OCI-LY7 (cell line): ENCODE data around the gene AATK. TPM values are rescaled to one million over a fixed set of nuclear protein-coding genes. Genes with fewer than 3 reads are reported as not detected.

ENCODE experiments used
- BruUV-seq: library from RNA; stranded (reverse); fragments of 400-500 nt; replicated peaks from 2 replicates; lab custom pipeline; 2021; lab: Mats Ljungman, UMichigan
- CTCF ChIA-PET: fragments of 300-600 bp; sonication (Branson Sonifier 250); formaldehyde crosslinking; loops from one replicate; lab custom pipeline; 2022; ENCODE audit warnings: antibody characterized with exemption; ENCODE audit not compliant: unreplicated experiment; lab: Charles Lee
- POLR2A ChIA-PET: fragments of 300-600 bp; sonication (Branson Sonifier 250); formaldehyde crosslinking; loops from one replicate; lab custom pipeline; 2022; ENCODE audit warnings: antibody characterized with exemption; lab: Charles Lee
- DNase-seq: peaks from one replicate; pipeline ENCODE4 v3.0.0-alpha.2; 2015; ENCODE audit warnings: low spot score
- H2AFZ ChIP-seq: fragments of 200-600 bp; sonication (generic), shearing (Covaris generic); 2 replicates; pipeline ENCODE4 v1.6.1; 2014; ENCODE audit warnings: mild to moderate bottlenecking, antibody characterized with exemption, low read length, moderate library complexity
- H3K27ac ChIP-seq: fragments of 200-600 bp; sonication (generic); 2 replicates; pipeline ENCODE4 v1.5.1; 2014; ENCODE audit warnings: mixed run types, low read depth, mild to moderate bottlenecking, moderate library complexity, low read length, inconsistent platforms; ENCODE audit not compliant: poor library complexity, severe bottlenecking
- H3K36me3 ChIP-seq: fragments of 200-600 bp; sonication (generic); 2 replicates; pipeline ENCODE4 v1.6.1; 2014; ENCODE audit warnings: mild to moderate bottlenecking, antibody characterized with exemption, low read length, moderate library complexity, mixed read lengths; ENCODE audit not compliant: insufficient read depth
- H3K4me1 ChIP-seq: fragments of 200-600 bp; sonication (generic); 2 replicates; pipeline ENCODE4 v1.5.1; 2014; ENCODE audit warnings: mild to moderate bottlenecking, low read length; ENCODE audit not compliant: insufficient read depth, poor library complexity, severe bottlenecking
- H3K4me2 ChIP-seq: fragments of 200-600 bp; sonication (generic); 2 replicates; pipeline ENCODE4 v1.6.1; 2014; ENCODE audit warnings: mild to moderate bottlenecking, low read length
- H3K4me3 ChIP-seq: fragments of 200-600 bp; sonication (generic); 2 replicates; pipeline ENCODE4 v1.5.1; 2014; ENCODE audit warnings: mild to moderate bottlenecking, low read depth, low read length; ENCODE audit not compliant: poor library complexity, severe bottlenecking
- H3K79me2 ChIP-seq: fragments of 200-600 bp; sonication (generic); 2 replicates; pipeline ENCODE4 v1.6.1; 2016; ENCODE audit warnings: low read depth, mild to moderate bottlenecking, low read length, moderate library complexity, mixed read lengths; ENCODE audit not compliant: insufficient read depth
- H3K9me2 ChIP-seq: fragments of 200-600 bp; sonication (generic); 2 replicates; pipeline ENCODE4 v1.6.1; 2016; ENCODE audit warnings: mild to moderate bottlenecking, low read length, mixed read lengths; ENCODE audit not compliant: insufficient read depth
- H3K9me3 ChIP-seq: fragments of 200-600 bp; sonication (generic); 2 replicates; pipeline ENCODE4 v1.6.1; 2014; ENCODE audit warnings: mild to moderate bottlenecking, mixed run types, low read length, mixed read lengths
- H4K20me1 ChIP-seq: fragments of 200-600 bp; sonication (generic); 2 replicates; pipeline ENCODE4 v1.6.1; 2014; ENCODE audit warnings: mild to moderate bottlenecking, antibody characterized with exemption, low read length, moderate library complexity, mixed read lengths; ENCODE audit not compliant: insufficient read depth
- CTCF ChIP-seq: fragments of 200-600 bp; sonication (generic); conservative IDR thresholded peaks from 2 replicates; pipeline ENCODE4 v1.5.1; 2014; ENCODE audit warnings: mild to moderate bottlenecking, antibody characterized with exemption, low read length, moderate library complexity, mixed read lengths
- EZH2phosphoT487 ChIP-seq: fragments of 200-600 bp; sonication (generic); IDR thresholded peaks from 2 replicates; pipeline ENCODE4 v1.6.1; 2018; ENCODE audit warnings: low read depth, borderline replicate concordance, mild to moderate bottlenecking, mixed run types, antibody characterized with exemption, low read length, moderate library complexity, mixed read lengths
- intact Hi-C: fragments of 100-400 bp; cut with micrococcal nuclease; formaldehyde crosslinking; loops from one replicate; pipeline ENCODE4 v1.10.0; 2022; ENCODE audit not compliant: unreplicated experiment
- total RNA-seq, 2 experiments: library from RNA; depleted of rRNA in 1 of 2; stranded (reverse); fragments of >200 nt in 1 of 2; shearing (Covaris generic) in 1 of 2; gene quantifications; 2 replicates each; pipeline ENCODE4 v1.2.3, GENCODE V29; 2014 to 2022

Gene AATK
- total RNA-seq, 2 experiments from 2014 or later = 0.03 TPM; not detected in 1

GRCh38 chr17:81112450-81112849 lies 53.6 kb downstream of the AATK start:
- TF ChIP-seq EZH2phosphoT487 (no peak), CTCF (no peak)
- no peaks in the 10 kb centered on the region for H3K36me3 ChIP-seq
- DNase-seq = no peak
- no peaks in the 10 kb centered on the region for H3K79me2 ChIP-seq
- H2AFZ ChIP-seq = no peak overlapping the region
- CTCF ChIA-PET = no interaction called here
- H3K9me3 ChIP-seq = no peaks in the 10 kb centered on the region
- intact Hi-C loops = no loop called here
- no peaks in the 10 kb centered on the region for H4K20me1 ChIP-seq
- H3K9me2 ChIP-seq = no peaks in the 10 kb centered on the region
- H3K4me1 ChIP-seq = peaks cover 5% of the 10 kb centered on the region
- no TSS peak for BruUV-seq
- H3K27ac ChIP-seq = no peak overlapping the region
- POLR2A ChIA-PET = no interaction called here
- no peak overlapping the region for H3K4me2 ChIP-seq
- no peak overlapping the region for H3K4me3 ChIP-seq

GRCh38 chr17:81111066-81111465 lies 55.0 kb downstream of the AATK start:
- peaks cover 5% of the 10 kb centered on the region for H3K4me1 ChIP-seq
- H3K4me2 ChIP-seq = no peak overlapping the region
- BruUV-seq = no TSS peak
- intact Hi-C loops = no loop called here
- ChIA-PET POLR2A (no interaction called here), CTCF (no interaction called here)
- H3K9me3 ChIP-seq = no peaks in the 10 kb centered on the region
- no peak for TF ChIP-seq EZH2phosphoT487
- TF ChIP-seq CTCF = no peak
- H3K79me2 ChIP-seq = no peaks in the 10 kb centered on the region
- DNase-seq = no peak
- H2AFZ ChIP-seq = no peak overlapping the region
- no peak overlapping the region for H3K27ac ChIP-seq
- H4K20me1 ChIP-seq = no peaks in the 10 kb centered on the region
- H3K36me3 ChIP-seq = no peaks in the 10 kb centered on the region
- no peaks in the 10 kb centered on the region for H3K9me2 ChIP-seq
- H3K4me3 ChIP-seq = no peak overlapping the region

GRCh38 chr17:81110488-81111040 lies 55.5 kb downstream of the AATK start:
- intact Hi-C loops = no loop called here
- no peaks in the 10 kb centered on the region for H3K9me3 ChIP-seq
- H3K36me3 ChIP-seq = no peaks in the 10 kb centered on the region
- POLR2A ChIA-PET = no interaction called here
- H4K20me1 ChIP-seq = no peaks in the 10 kb centered on the region
- no peaks in the 10 kb centered on the region for H3K79me2 ChIP-seq
- TF ChIP-seq CTCF (no peak), EZH2phosphoT487 (no peak)
- H3K4me1 ChIP-seq = peaks cover 5% of the 10 kb centered on the region
- no peak overlapping the region for H3K4me3 ChIP-seq
- no peak overlapping the region for H3K27ac ChIP-seq
- no peak overlapping the region for H3K4me2 ChIP-seq
- CTCF ChIA-PET = no interaction called here
- no peak overlapping the region for H2AFZ ChIP-seq
- DNase-seq = no peak
- BruUV-seq = no TSS peak
- H3K9me2 ChIP-seq = no peaks in the 10 kb centered on the region
